GM12874 (cell line): ENCODE results near the gene ZNF469.

Experiments used
- CTCF ChIP-seq: IDR thresholded peaks from 2 replicates; pipeline ENCODE4 v1.5.1; 2011; ENCODE audit warnings: low read depth, mild to moderate bottlenecking, control low read depth, low read length, moderate library complexity; ENCODE audit not compliant: insufficient read depth

The ZNF469 gene

GRCh38 chr16:88383401-88384221 lies 852 bp downstream of the ZNF469 start:
- TF ChIP-seq CTCF = 0 out of 2 replicates have a peak, but pooled peaks have one; percentile 9

GRCh38 chr16:88384222-88385111 lies 1.7 kb downstream of the ZNF469 start:
- TF ChIP-seq CTCF = no peak

- no peak for TF ChIP-seq CTCF
These were observed 2.4 kb downstream of the ZNF469 start for GRCh38 chr16:88385112-88385594.

GRCh38 chr16:88385831-88386815 lies 3.4 kb downstream of the ZNF469 start:
- TF ChIP-seq CTCF = no peak

GRCh38 chr16:88387180-88387765 lies 4.5 kb downstream of the ZNF469 start:
- TF ChIP-seq CTCF = no peak

- TF ChIP-seq CTCF = no peak
These were observed 5.3 kb downstream of the ZNF469 start for GRCh38 chr16:88387941-88388627.
